D721Med (cell line): ENCODE data around the gene IFNGR1.

ENCODE experiments used
- DNase-seq: peaks from one replicate; pipeline ENCODE4 v3.0.0; 2011; ENCODE audit warnings: low spot score; ENCODE audit not compliant: insufficient read length
- FAIRE-seq: peaks from 2 replicates; lab custom pipeline; 2011; peaks lifted over from hg19 to GRCh38; lab: Jason Lieb, UNC
- CTCF ChIP-seq: IDR thresholded peaks from 2 replicates; pipeline ENCODE4 v1.5.1; 2012; ENCODE audit warnings: mild to moderate bottlenecking, control low read depth; ENCODE audit not compliant: insufficient read depth; ENCODE audit errors: missing control alignments

Gene IFNGR1

GRCh38 chr6:137150072-137150471, 69.1 kb downstream of the IFNGR1 start:
- FAIRE-seq, result no peak
- no peak for TF ChIP-seq CTCF
- no peak for DNase-seq

- no peak for DNase-seq
- no peak for FAIRE-seq
- no peak for TF ChIP-seq CTCF
Observed at GRCh38 chr6:137149035-137149393, 70.2 kb downstream of the IFNGR1 start.

GRCh38 chr6:137148306-137149034, 70.7 kb downstream of the IFNGR1 start:
- DNase-seq, result no peak
- TF ChIP-seq CTCF, result no peak

More at GRCh38 chr6:137148306-137149034, 70.7 kb downstream of the IFNGR1 start:
- no peak for FAIRE-seq
